ENCODE measurements around the gene CTTN. TPM values are rescaled to one million over a fixed set of nuclear protein-coding genes. Genes with fewer than 3 reads are reported as not detected.

Gene CTTN
- total RNA-seq, 1 experiment from 2014 or later = 503 TPM

GRCh38 chr11:70433966-70434812, 35.9 kb downstream of the CTTN start:
- Histone ChIP-seq H3K27me3 (ENCODE audit: control insufficient read depth, insufficient read depth, low read length) (no peaks in the 10 kb centered on the region), H3K27ac (ENCODE audit: low read length) (no peak overlapping the region), H3K36me3 (ENCODE audit: control insufficient read depth, insufficient read depth, low read length) (peaks cover 16% of the 10 kb centered on the region; the same call in 1 of the 2 replicates), H3K4me1 (ENCODE audit: control insufficient read depth, insufficient read depth, low read length) (no peaks in the 10 kb centered on the region), H3K4me3 (ENCODE audit: low read depth in 2 of 2, low read length in 2 of 2) (no peak overlapping the region), H3K9me3 (ENCODE audit: control insufficient read depth, insufficient read depth, low read depth, low read length) (no peaks in the 10 kb centered on the region)
- no peak for TF ChIP-seq REST (IDR thresholded peaks at IDR 0.05; ENCODE audit: insufficient read depth in 1 of 2, low read depth in 2 of 2, low read length in 1 of 2)
- no peak for TF ChIP-seq CTCF (IDR thresholded peaks at IDR 0.05)
- DNase-seq (ENCODE audit: low read depth, low spot score) = no peak
- in situ Hi-C loops (cut with HindIII; ENCODE audit: low pct_unique_long_range_greater_than_20kb, low sequenced_read_pairs) (no loop called here), intact Hi-C loops (cut with micrococcal nuclease; ENCODE audit: unreplicated experiment) (no loop called here)
- BruUV-seq (replicated peaks) = no TSS peak
- POLR2A ChIA-PET = no interaction called here
- CTCF ChIA-PET = interaction anchor here (0.7 kb wide), 1 partner anchor 259 kb away, joined by 9 read pairs; no protein-coding TSS in a partner anchor
- ATAC-seq = no peak

GRCh38 chr11:70434813-70435278, 36.5 kb downstream of the CTTN start:
- ATAC-seq (no peak), DNase-seq (ENCODE audit: low read depth, low spot score) (no peak)
- Histone ChIP-seq H3K36me3 (ENCODE audit: control insufficient read depth, insufficient read depth, low read length) (peaks cover 16% of the 10 kb centered on the region; the same call in 1 of the 2 replicates), H3K9me3 (ENCODE audit: control insufficient read depth, insufficient read depth, low read depth, low read length) (no peaks in the 10 kb centered on the region), H3K27me3 (ENCODE audit: control insufficient read depth, insufficient read depth, low read length) (no peaks in the 10 kb centered on the region), H3K4me3 (ENCODE audit: low read depth in 2 of 2, low read length in 2 of 2) (no peak overlapping the region), H3K4me1 (ENCODE audit: control insufficient read depth, insufficient read depth, low read length) (no peaks in the 10 kb centered on the region), H3K27ac (ENCODE audit: low read length) (no peak overlapping the region)
- intact Hi-C loops (cut with micrococcal nuclease; ENCODE audit: unreplicated experiment) (no loop called here), in situ Hi-C loops (cut with HindIII; ENCODE audit: low pct_unique_long_range_greater_than_20kb, low sequenced_read_pairs) (no loop called here)
- ChIA-PET POLR2A (no interaction called here), CTCF (interaction anchor here (0.7 kb wide), 1 partner anchor 260 kb away, joined by 9 read pairs; no protein-coding TSS in a partner anchor)
- BruUV-seq (replicated peaks) = no TSS peak
- TF ChIP-seq CTCF (IDR thresholded peaks at IDR 0.05) = no peak
- TF ChIP-seq TCF7L2 (IDR thresholded peaks at IDR 0.05; ENCODE audit: low read depth, low read length) = no peak

All from Panc1 (cell line).